Brain microvascular endothelial cell (primary cell): ENCODE results near the gene EIF1AX.

Experiments
- DNase-seq: peaks from one replicate; pipeline ENCODE4 v3.0.0-alpha.2; 2020
- H3K27ac ChIP-seq: fragments of 250-450 bp; sonication (Bioruptor Pico); 2 replicates; pipeline ENCODE4 v1.5.1; 2020; ENCODE audit warnings: mild to moderate bottlenecking, moderate library complexity
- H3K27me3 ChIP-seq: fragments of 250-450 bp; sonication (Bioruptor Pico); replicated peaks from 2 replicates; pipeline ENCODE4 v1.5.1; 2020; ENCODE audit warnings: mild to moderate bottlenecking
- H3K36me3 ChIP-seq: fragments of 250-450 bp; sonication (Bioruptor Pico); replicated peaks from 2 replicates; pipeline ENCODE4 v1.5.1; 2020; ENCODE audit warnings: mild to moderate bottlenecking
- H3K4me3 ChIP-seq: 2 replicates; pipeline ENCODE4 v1.5.1; 2011; ENCODE audit warnings: low read depth, mild to moderate bottlenecking, control low read depth, low read length, moderate library complexity
- CTCF ChIP-seq: IDR thresholded peaks from 2 replicates; pipeline ENCODE4 v1.5.1; 2011; ENCODE audit warnings: low read depth, mild to moderate bottlenecking, moderate library complexity, low read length, control low read depth, inconsistent platforms; ENCODE audit errors: missing control alignments
- in situ Hi-C: cut with HindIII; loops from 2 replicates; pipeline ENCODE4 v1.10.0; 2017; ENCODE audit warnings: low sequenced_read_pairs, low pct_ligation_motif_present

The EIF1AX gene

GRCh38 chrX:20141281-20142220 lies at the start of gene EIF1AX:
Gene EIF1AX (minus strand): TSS chrX:20141838. CDS start chrX:20141640, 198 bp downstream.
- in situ Hi-C loops = no loop called here
- H3K4me3 ChIP-seq = peak within 1 kb of the TSS; percentile 98
- peaks cover 14% of the 10 kb centered on the region for H3K36me3 ChIP-seq
- H3K27me3 ChIP-seq = no peaks in the 10 kb centered on the region
- no peak for TF ChIP-seq CTCF
- DNase-seq = peak; percentile 100
- H3K27ac ChIP-seq = peak within 1 kb of the TSS; percentile 86

DNA sequence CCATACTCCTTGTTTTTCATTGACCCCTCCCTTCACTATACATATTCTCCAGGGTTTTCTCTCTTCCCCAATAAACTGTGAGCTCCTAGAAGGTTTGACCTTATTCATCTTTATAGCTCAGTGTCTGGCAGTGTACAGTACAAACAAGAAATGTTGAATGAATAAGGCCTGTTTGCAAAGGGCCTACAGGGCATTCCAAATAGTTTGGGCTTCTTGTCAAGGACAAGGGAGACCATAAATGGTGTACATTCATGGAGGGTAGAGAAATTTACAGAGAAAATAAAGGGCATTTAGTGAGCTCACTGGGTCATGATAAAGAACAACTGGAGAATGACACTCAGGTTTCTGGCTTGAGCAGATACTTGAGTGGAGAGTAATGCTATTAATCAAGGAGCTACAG lies 47.5 kb upstream of the EIF1AX start:
- in situ Hi-C loops = no loop called here
- H3K27ac ChIP-seq = no peak overlapping the region
- no peak for DNase-seq
- H3K27me3 ChIP-seq = no peaks in the 10 kb centered on the region
- TF ChIP-seq CTCF = no peak
- no peak overlapping the region for H3K4me3 ChIP-seq
- no peaks in the 10 kb centered on the region for H3K36me3 ChIP-seq

GRCh38 chrX:20181598-20182329 lies 40.1 kb upstream of the EIF1AX start:
- Histone ChIP-seq H3K4me3 (no peak overlapping the region), H3K27ac (no peak overlapping the region), H3K36me3 (no peaks in the 10 kb centered on the region), H3K27me3 (no peaks in the 10 kb centered on the region)
- in situ Hi-C loops = no loop called here
- DNase-seq = no peak
- TF ChIP-seq CTCF = no peak

- no peak overlapping the region for H3K4me3 ChIP-seq
- TF ChIP-seq CTCF = no peak
- in situ Hi-C loops = no loop called here
- H3K27ac ChIP-seq = no peak overlapping the region
- no peak for DNase-seq
- H3K36me3 ChIP-seq = peaks cover 4% of the 10 kb centered on the region
- H3K27me3 ChIP-seq = no peaks in the 10 kb centered on the region
Observed at GRCh38 chrX:20177093-20177492, 35.5 kb upstream of the EIF1AX start.

GRCh38 chrX:20173856-20174255 lies 32.2 kb upstream of the EIF1AX start:
- H3K27ac ChIP-seq = no peak overlapping the region
- no peak for DNase-seq
- peaks cover 7% of the 10 kb centered on the region for H3K36me3 ChIP-seq
- TF ChIP-seq CTCF = no peak
- in situ Hi-C loops = no loop called here
- no peak overlapping the region for H3K4me3 ChIP-seq
- H3K27me3 ChIP-seq = no peaks in the 10 kb centered on the region
